A549 (cell line): ENCODE results near the gene PLAC8. TPM values are rescaled to one million over a fixed set of nuclear protein-coding genes. Genes with fewer than 3 reads are reported as not detected.
"Not testable (repeated sequence)": the region's sequence is repeated elsewhere in the genome, so short reads cannot be mapped to it uniquely, and the experiment has no call there.

Experiments
- ATAC-seq, 2 experiments: fragments of 200-7000 bp in 1 of 2; fragments of >200 bp in 1 of 2; cut with Nextera tagmentation in 1 of 2; cut with Tn5 transposase in 1 of 2; 3 replicates each; pipeline versions ENCODE4 v1.8.0 to v1.9.1; 2018 to 2020; ENCODE audit warnings: mild to moderate bottlenecking in 1 of 2, moderate library complexity in 1 of 2
- CTCF ChIA-PET: fragments of 300-600 bp; sonication (Branson Sonifier 250); formaldehyde crosslinking; extraction: SDS; loops from one replicate; lab custom pipeline; 2021; ENCODE audit warnings: antibody characterized with exemption, inconsistent platforms; lab: Yijun Ruan, JAX
- POLR2A ChIA-PET: fragments of 350-600 bp; formaldehyde crosslinking; extraction: SDS; loops from one replicate; lab custom pipeline; 2021; ENCODE audit warnings: antibody characterized with exemption, inconsistent platforms; lab: Yijun Ruan, JAX
- DNase-seq, 2 experiments: peaks; one replicate each; pipeline versions ENCODE4 v3.0.0 to v3.0.0-alpha.2; 2011 to 2016; ENCODE audit warnings: low read depth in 1 of 2, low spot score in 1 of 2
- FAIRE-seq: peaks from 2 replicates; lab custom pipeline; 2011; peaks lifted over from hg19 to GRCh38; lab: Jason Lieb, UNC
- H3K27ac ChIP-seq, 2 experiments: fragments of >200 bp; sonication (Bioruptor Twin); formaldehyde crosslinking; 3 replicates each; pipeline ENCODE4 v1.5.1; 2016 to 2017
- H3K4me1 ChIP-seq: fragments of >200 bp; sonication (Bioruptor Twin); formaldehyde crosslinking; 3 replicates; pipeline ENCODE4 v1.6.1; 2016
- H3K4me2 ChIP-seq: fragments of >200 bp; sonication (Bioruptor Twin); formaldehyde crosslinking; 3 replicates; pipeline ENCODE4 v1.6.1; 2016
- H3K4me3 ChIP-seq: fragments of >200 bp; sonication (Bioruptor Twin); formaldehyde crosslinking; 3 replicates; pipeline ENCODE4 v1.5.1; 2016
- H3K9me3 ChIP-seq: fragments of >200 bp; sonication (Bioruptor Twin); formaldehyde crosslinking; 3 replicates; pipeline ENCODE4 v1.6.1; 2016
- BHLHE40 ChIP-seq: IDR thresholded peaks from 2 replicates; pipeline ENCODE4 v1.6.1; 2012; ENCODE audit warnings: low read depth, low read length, inconsistent platforms
- CHD2 ChIP-seq: fragments of 150-350 bp; IDR thresholded peaks from 2 replicates; pipeline ENCODE4 v1.6.1; 2014; ENCODE audit warnings: low read length; ENCODE audit not compliant: partially characterized antibody
- EHF ChIP-seq: fragments of 250-450 bp; sonication (Bioruptor Pico); IDR thresholded peaks from 2 replicates; pipeline ENCODE4 v1.5.0; 2020; ENCODE audit warnings: mild to moderate bottlenecking
- EHMT2 ChIP-seq: fragments of 200-600 bp; sonication (generic); IDR thresholded peaks from 2 replicates; pipeline ENCODE4 v1.6.1; 2016; ENCODE audit warnings: antibody characterized with exemption, low read depth, mild to moderate bottlenecking, moderate library complexity
- FOSB ChIP-seq: fragments of 250-450 bp; sonication (Bioruptor Pico); IDR thresholded peaks from 2 replicates; pipeline ENCODE4 v1.5.0; 2020; ENCODE audit warnings: mild to moderate bottlenecking, moderate library complexity
- FOXS1 ChIP-seq: fragments of 250-450 bp; sonication (Bioruptor Pico); IDR thresholded peaks from 2 replicates; pipeline ENCODE4 v1.5.0; 2020; ENCODE audit warnings: mild to moderate bottlenecking, moderate library complexity
- HDAC2 ChIP-seq: fragments of 200-600 bp; sonication (generic); IDR thresholded peaks from 2 replicates; pipeline ENCODE4 v1.6.1; 2016
- HEYL ChIP-seq: fragments of 250-450 bp; sonication (Bioruptor Pico); IDR thresholded peaks from 2 replicates; pipeline ENCODE4 v1.8.0; 2021; ENCODE audit warnings: mild to moderate bottlenecking, moderate library complexity
- HOXA7 ChIP-seq: fragments of 250-450 bp; sonication (Bioruptor Pico); IDR thresholded peaks from 2 replicates; pipeline ENCODE4 v1.5.0; 2020; ENCODE audit warnings: mild to moderate bottlenecking, moderate library complexity
- KDM5A ChIP-seq: fragments of 200-600 bp; sonication (generic); IDR thresholded peaks from 2 replicates; pipeline ENCODE4 v1.6.1; 2016; ENCODE audit warnings: antibody characterized with exemption, mild to moderate bottlenecking
- NFE2L2 ChIP-seq: fragments of 150-350 bp; conservative IDR thresholded peaks from 2 replicates; pipeline ENCODE4 v1.6.1; 2014; ENCODE audit warnings: low read length
- PHF8 ChIP-seq: fragments of 200-600 bp; sonication (generic); IDR thresholded peaks from 2 replicates; pipeline ENCODE4 v1.6.1; 2016; ENCODE audit warnings: low read depth, mild to moderate bottlenecking, antibody characterized with exemption, moderate library complexity, borderline replicate concordance
- POLR2A ChIP-seq: IDR thresholded peaks from 2 replicates; pipeline ENCODE4 v1.6.1; 2012; ENCODE audit warnings: mild to moderate bottlenecking, low read length
- POLR2AphosphoS2 ChIP-seq: conservative IDR thresholded peaks from 2 replicates; pipeline ENCODE4 v1.6.1; 2012; ENCODE audit warnings: low read length, improper control_type of control experiment, inconsistent platforms
- RAD21 ChIP-seq, 2 experiments: fragments of >200 bp in 1 of 2; sonication (Bioruptor Twin) in 1 of 2; formaldehyde crosslinking in 1 of 2; IDR thresholded peaks in 1 of 2; conservative IDR thresholded peaks in 1 of 2; 2 replicates in 1 of 2; 3 replicates in 1 of 2; pipeline ENCODE4 v1.6.1; 2012 to 2018; ENCODE audit warnings: inconsistent platforms in 1 of 2
- RARB ChIP-seq: fragments of 250-450 bp; sonication (Bioruptor Pico); IDR thresholded peaks from 2 replicates; pipeline ENCODE4 v1.8.0; 2021; ENCODE audit warnings: mild to moderate bottlenecking, moderate library complexity
- SMC3 ChIP-seq: fragments of >200 bp; sonication (Bioruptor Twin); formaldehyde crosslinking; IDR thresholded peaks from 3 replicates; pipeline ENCODE4 v1.6.1; 2018; ENCODE audit warnings: inconsistent platforms
- TP53 ChIP-seq: fragments of 250-450 bp; sonication (Bioruptor Pico); IDR thresholded peaks from 2 replicates; pipeline ENCODE4 v1.5.0; 2021; ENCODE audit warnings: mild to moderate bottlenecking, moderate library complexity
- ZFP36 ChIP-seq: fragments of 450-650 bp; IDR thresholded peaks from 2 replicates; pipeline ENCODE4 v1.6.1; 2014; ENCODE audit warnings: borderline replicate concordance; ENCODE audit not compliant: partially characterized antibody
- WGBS: methylation state at CpG from one replicate; pipeline ENCODE4 v1.1.6; 2017; ENCODE audit errors: missing lambda C conversion rate; 5-methylcytosine and 5-hydroxymethylcytosine counted together
- polyA plus RNA-seq, 4 experiments: library from polyadenylated mRNA; depleted of rRNA in 3 of 4; stranded (reverse); fragments of >200 nt; fragmentation: RNase III in 1 of 4; extraction: RNeasy Plus Mini Kit Qiagen cat#74134 plus additional on column Dnase treatment in 1 of 4; gene quantifications; 2 replicates in 3 of 4; 3 replicates in 1 of 4; pipeline ENCODE4 v1.2.3, GENCODE V29; 2011 to 2017
- TF ChIP-seq, protein P1 (sequence below): IDR thresholded peaks from 2 replicates; pipeline ENCODE4 v1.6.1; 2012; ENCODE audit warnings: low read depth, borderline replicate concordance
- TF ChIP-seq, protein P2 (sequence below): fragments of >200 bp; sonication (Bioruptor Twin); formaldehyde crosslinking; IDR thresholded peaks from 3 replicates; pipeline ENCODE4 v1.5.1; 2016
- TF ChIP-seq, protein P3 (sequence below): IDR thresholded peaks from 2 replicates; pipeline ENCODE4 v1.6.1; 2012

PLAC8 gene
- polyA plus RNA-seq, 2 of the 4 experiments (the other 2 are of a cell fraction), result 1.6 to 8.0 TPM

DNA sequence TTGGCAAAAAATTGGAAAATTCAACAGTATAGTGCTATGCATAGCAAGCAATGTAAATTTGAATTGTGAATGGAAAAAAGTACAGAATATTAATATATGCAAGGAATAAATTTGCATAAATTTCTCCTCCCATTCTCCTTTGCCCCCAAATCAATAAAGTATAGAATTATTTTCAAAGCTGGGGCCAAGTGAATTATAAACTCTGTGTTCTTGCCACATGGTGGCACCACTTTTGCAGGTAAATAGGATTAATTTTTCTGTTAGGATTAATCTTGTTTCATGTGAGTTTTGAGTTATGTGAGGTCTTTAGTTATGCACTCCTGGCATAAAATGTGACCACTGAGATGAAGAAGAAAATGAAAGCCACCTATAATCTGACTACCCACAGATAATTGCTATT lies 59.6 kb downstream of the PLAC8 start:
- H3K9me3 ChIP-seq, result no peaks in the 10 kb centered on the region
- FAIRE-seq (no peak), ATAC-seq (no peak), DNase-seq (peak in 1 of 2 experiments; percentile 27)
- H3K27ac ChIP-seq, result no peak overlapping the region
- H3K4me1 ChIP-seq, result no peaks in the 10 kb centered on the region
- POLR2A ChIA-PET, result no interaction called here
- no peak overlapping the region for H3K4me3 ChIP-seq
- CTCF ChIA-PET, result interaction anchor here (0.8 to 3.0 kb wide), 8 partner anchors 16 to 226 kb away, joined by 3 to 15 read pairs (median 4); no protein-coding TSS in a partner anchor
- TF ChIP-seq, protein P1, sequence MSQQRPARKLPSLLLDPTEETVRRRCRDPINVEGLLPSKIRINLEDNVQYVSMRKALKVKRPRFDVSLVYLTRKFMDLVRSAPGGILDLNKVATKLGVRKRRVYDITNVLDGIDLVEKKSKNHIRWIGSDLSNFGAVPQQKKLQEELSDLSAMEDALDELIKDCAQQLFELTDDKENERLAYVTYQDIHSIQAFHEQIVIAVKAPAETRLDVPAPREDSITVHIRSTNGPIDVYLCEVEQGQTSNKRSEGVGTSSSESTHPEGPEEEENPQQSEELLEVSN, result no peak
- TF ChIP-seq RAD21 (conservative IDR thresholded peaks at IDR 0.05 in 1 of 2, IDR thresholded peaks at IDR 0.05 in 1 of 2) (peak; percentile 61 to 69), SMC3 (peak; percentile 60), POLR2AphosphoS2 (no peak)
- TF ChIP-seq, protein P2, sequence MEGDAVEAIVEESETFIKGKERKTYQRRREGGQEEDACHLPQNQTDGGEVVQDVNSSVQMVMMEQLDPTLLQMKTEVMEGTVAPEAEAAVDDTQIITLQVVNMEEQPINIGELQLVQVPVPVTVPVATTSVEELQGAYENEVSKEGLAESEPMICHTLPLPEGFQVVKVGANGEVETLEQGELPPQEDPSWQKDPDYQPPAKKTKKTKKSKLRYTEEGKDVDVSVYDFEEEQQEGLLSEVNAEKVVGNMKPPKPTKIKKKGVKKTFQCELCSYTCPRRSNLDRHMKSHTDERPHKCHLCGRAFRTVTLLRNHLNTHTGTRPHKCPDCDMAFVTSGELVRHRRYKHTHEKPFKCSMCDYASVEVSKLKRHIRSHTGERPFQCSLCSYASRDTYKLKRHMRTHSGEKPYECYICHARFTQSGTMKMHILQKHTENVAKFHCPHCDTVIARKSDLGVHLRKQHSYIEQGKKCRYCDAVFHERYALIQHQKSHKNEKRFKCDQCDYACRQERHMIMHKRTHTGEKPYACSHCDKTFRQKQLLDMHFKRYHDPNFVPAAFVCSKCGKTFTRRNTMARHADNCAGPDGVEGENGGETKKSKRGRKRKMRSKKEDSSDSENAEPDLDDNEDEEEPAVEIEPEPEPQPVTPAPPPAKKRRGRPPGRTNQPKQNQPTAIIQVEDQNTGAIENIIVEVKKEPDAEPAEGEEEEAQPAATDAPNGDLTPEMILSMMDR, result peak; percentile 55
- no peak overlapping the region for H3K4me2 ChIP-seq

DNA sequence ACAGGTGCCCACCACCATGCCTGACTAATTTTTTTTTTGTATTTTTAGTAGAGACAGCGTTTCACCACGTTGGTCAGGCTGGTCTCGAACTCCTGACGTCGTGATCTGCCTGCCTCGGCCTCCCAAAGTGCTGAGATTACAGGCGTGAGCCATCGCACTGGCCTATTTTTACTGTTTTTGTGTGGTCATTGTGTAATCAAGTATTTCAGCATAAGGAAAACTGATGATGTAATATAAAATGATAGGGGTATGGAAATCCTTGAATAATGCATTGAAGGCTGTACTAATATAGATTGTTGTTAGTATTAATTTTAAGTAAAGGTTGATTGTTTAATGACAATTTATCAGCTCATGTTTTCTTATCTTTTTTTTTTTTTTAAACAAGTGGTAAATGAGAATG lies 65.7 kb downstream of the PLAC8 start:
- FAIRE-seq, H3K4me3 ChIP-seq, H3K4me2 ChIP-seq, H3K27ac ChIP-seq, H3K9me3 ChIP-seq, H3K4me1 ChIP-seq, POLR2A ChIA-PET, ATAC-seq, DNase-seq: not testable (repeated sequence)
- CTCF ChIA-PET, result interaction anchor here (1.7 to 2.0 kb wide), 2 partner anchors 212 to 235 kb away, joined by 3 to 5 read pairs; no protein-coding TSS in a partner anchor
- WGBS, result 91% methylated on average over 8 of the region's 8 CpGs

DNA sequence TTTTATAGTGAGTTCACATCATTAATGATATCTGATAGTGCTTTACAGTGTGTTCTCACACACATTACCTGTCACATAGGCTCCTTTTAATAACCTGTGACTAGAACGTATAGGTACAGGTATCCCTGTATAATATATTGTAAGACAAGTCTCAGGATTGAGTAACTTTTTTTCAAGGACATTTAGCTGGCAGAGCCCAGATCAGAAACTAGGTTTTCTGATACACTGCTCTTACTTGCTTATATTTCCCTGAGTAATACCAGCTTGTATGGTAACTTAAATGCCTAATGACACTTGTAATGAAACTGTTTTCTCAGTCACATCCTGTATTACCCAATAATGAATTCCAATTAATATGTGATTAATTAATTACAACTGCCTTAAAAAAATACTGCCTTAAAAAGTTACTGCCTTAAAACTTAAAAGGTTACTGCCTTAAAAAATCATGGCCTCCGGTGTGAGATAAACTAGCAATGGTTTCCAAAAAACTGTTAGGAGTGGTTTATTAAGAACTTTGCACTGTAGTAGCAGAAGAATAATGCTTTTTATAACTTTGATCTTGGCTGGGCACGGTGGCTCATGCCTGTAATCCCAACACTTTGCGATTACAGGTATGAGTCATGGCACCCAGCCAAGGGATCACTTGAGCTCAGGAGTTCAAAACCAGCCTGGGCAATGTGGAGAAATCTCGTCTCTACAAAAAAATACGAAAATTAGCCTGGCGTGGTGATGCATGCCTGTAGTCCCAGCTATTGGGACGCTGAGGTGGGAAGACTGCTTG lies 67.6 kb downstream of the PLAC8 start:
- POLR2A ChIA-PET, result no interaction called here
- 89% methylated on average over 8 of the region's 8 CpGs for WGBS
- no peak for TF ChIP-seq RARB (CRISPR knock-in tag)
- no peak for TF ChIP-seq HOXA7 (CRISPR knock-in tag)
- TF ChIP-seq HDAC2, result no peak
- no peak for TF ChIP-seq ZFP36
- TF ChIP-seq EHF (CRISPR knock-in tag), result no peak
- no peak for TF ChIP-seq BHLHE40
- TF ChIP-seq TP53 (CRISPR knock-in tag), result no peak
- no peak for TF ChIP-seq FOXS1 (CRISPR knock-in tag)
- no peak for TF ChIP-seq PHF8
- TF ChIP-seq, protein P2, result no peak
- TF ChIP-seq KDM5A, result no peak
- no peak for TF ChIP-seq FOSB (CRISPR knock-in tag)
- no peak for TF ChIP-seq NFE2L2
- no peak for TF ChIP-seq EHMT2
- no peak for TF ChIP-seq CHD2
- TF ChIP-seq HEYL, result no peak
- TF ChIP-seq, protein P3, sequence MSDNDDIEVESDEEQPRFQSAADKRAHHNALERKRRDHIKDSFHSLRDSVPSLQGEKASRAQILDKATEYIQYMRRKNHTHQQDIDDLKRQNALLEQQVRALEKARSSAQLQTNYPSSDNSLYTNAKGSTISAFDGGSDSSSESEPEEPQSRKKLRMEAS, result no peak
- no peak for TF ChIP-seq POLR2A
- Histone ChIP-seq H3K4me3 (no peak overlapping the region), H3K4me2 (no peak overlapping the region), H3K27ac (no peak overlapping the region), H3K9me3 (no peaks in the 10 kb centered on the region), H3K4me1 (no peaks in the 10 kb centered on the region)
- FAIRE-seq (no peak), ATAC-seq (no peak), DNase-seq (no peak)
- CTCF ChIA-PET, result interaction anchor here (1.1 to 1.7 kb wide), 3 partner anchors 10 to 237 kb away, joined by 3 to 4 read pairs (median 3); no protein-coding TSS in a partner anchor
